GM23248 (cell line): ENCODE results near the gene GNB1.

Source experiments
- EZH2 ChIP-seq: fragments of 200-600 bp; sonication (generic); IDR thresholded peaks from 2 replicates; pipeline ENCODE4 v1.6.1; 2018; ENCODE audit warnings: antibody characterized with exemption, mild to moderate bottlenecking; ENCODE audit not compliant: insufficient read depth, poor library complexity, severe bottlenecking
- EZH2phosphoT487 ChIP-seq: fragments of 200-600 bp; sonication (generic); IDR thresholded peaks from 2 replicates; pipeline ENCODE4 v1.6.1; 2018; ENCODE audit warnings: antibody characterized with exemption, moderate library complexity, mild to moderate bottlenecking, low read depth; ENCODE audit not compliant: insufficient read depth

DNA sequence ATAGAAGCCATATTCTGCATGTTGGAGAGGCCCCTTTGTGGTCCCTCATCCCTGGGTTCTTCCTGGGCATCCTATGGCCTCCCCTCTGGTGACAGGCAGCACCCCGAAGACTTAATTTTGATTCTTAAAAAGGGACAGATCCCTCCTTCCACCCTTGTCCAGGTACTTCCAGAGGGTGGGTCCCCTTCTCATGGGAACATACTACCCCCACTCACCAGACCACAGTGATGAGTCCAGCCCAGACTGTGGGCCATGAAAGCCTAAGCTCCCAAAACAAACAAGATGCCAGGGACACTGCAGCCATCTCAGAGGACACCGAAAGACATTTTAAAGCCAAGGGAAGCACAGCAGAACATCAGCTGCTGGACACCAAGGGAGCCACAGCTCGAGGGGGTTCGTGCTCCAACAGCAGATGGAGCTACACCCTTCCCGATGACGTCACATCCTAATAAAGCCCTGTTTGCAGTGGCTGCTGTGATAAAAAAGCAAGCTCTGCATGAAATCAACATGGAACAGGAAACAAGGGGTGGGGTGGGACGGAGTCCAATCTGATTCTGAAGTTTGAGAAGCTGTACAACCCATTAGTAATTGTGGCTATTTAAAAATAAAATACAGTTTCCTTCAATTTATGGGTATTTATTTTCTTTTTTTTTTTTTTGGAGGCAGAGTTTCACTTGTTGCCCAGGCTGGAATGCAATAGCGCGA lies 32.4 kb downstream of the GNB1 start:
- TF ChIP-seq EZH2 (no peak), EZH2phosphoT487 (no peak)
